ENCODE measurements around the gene ABCA3.

The ABCA3 gene

GRCh38 chr16:2292221-2292620 is 48.3 kb downstream of the ABCA3 start:
- TF ChIP-seq JUND (IDR thresholded peaks at IDR 0.05; ENCODE audit: low read depth) = no peak
- in situ Hi-C loops (cut with HindIII; ENCODE audit: low pct_unique_long_range_greater_than_20kb, low sequenced_read_pairs) = no loop called here
- no peak for DNase-seq (ENCODE audit: low read depth in 1 of 2, low spot score in 1 of 2)

- in situ Hi-C loops (cut with HindIII; ENCODE audit: low pct_unique_long_range_greater_than_20kb, low sequenced_read_pairs) = no loop called here
- no peak for DNase-seq (ENCODE audit: low read depth in 1 of 2, low spot score in 1 of 2)
- TF ChIP-seq JUND (IDR thresholded peaks at IDR 0.05; ENCODE audit: low read depth) = no peak
Measured at GRCh38 chr16:2289282-2289681, 51.2 kb downstream of the ABCA3 start.

GRCh38 chr16:2288726-2289125 is 51.8 kb downstream of the ABCA3 start:
- TF ChIP-seq JUND (IDR thresholded peaks at IDR 0.05; ENCODE audit: low read depth) = no peak
- in situ Hi-C loops (cut with HindIII; ENCODE audit: low pct_unique_long_range_greater_than_20kb, low sequenced_read_pairs) = no loop called here
- no peak for DNase-seq (ENCODE audit: low read depth in 1 of 2, low spot score in 1 of 2)

GRCh38 chr16:2287916-2288547 is 52.5 kb downstream of the ABCA3 start:
- no peak for DNase-seq (ENCODE audit: low read depth in 1 of 2, low spot score in 1 of 2)
- TF ChIP-seq JUND (IDR thresholded peaks at IDR 0.05; ENCODE audit: low read depth) = no peak
- in situ Hi-C loops (cut with HindIII; ENCODE audit: low pct_unique_long_range_greater_than_20kb, low sequenced_read_pairs) = no loop called here

GRCh38 chr16:2286550-2286949 is 54.0 kb downstream of the ABCA3 start:
- in situ Hi-C loops (cut with HindIII; ENCODE audit: low pct_unique_long_range_greater_than_20kb, low sequenced_read_pairs) = no loop called here
- no peak for DNase-seq (ENCODE audit: low read depth in 1 of 2, low spot score in 1 of 2)
- no peak for TF ChIP-seq JUND (IDR thresholded peaks at IDR 0.05; ENCODE audit: low read depth)

- in situ Hi-C loops (cut with HindIII; ENCODE audit: low pct_unique_long_range_greater_than_20kb, low sequenced_read_pairs) = no loop called here
- TF ChIP-seq JUND (IDR thresholded peaks at IDR 0.05; ENCODE audit: low read depth) = no peak
- DNase-seq (ENCODE audit: low read depth in 1 of 2, low spot score in 1 of 2) = no peak
Measured at GRCh38 chr16:2285731-2286191, 54.8 kb downstream of the ABCA3 start.

GRCh38 chr16:2284797-2285576 is 55.5 kb downstream of the ABCA3 start:
- in situ Hi-C loops (cut with HindIII; ENCODE audit: low pct_unique_long_range_greater_than_20kb, low sequenced_read_pairs) = no loop called here

GRCh38 chr16:2284001-2284770 is 56.3 kb downstream of the ABCA3 start:
- TF ChIP-seq JUND (IDR thresholded peaks at IDR 0.05; ENCODE audit: low read depth) = no peak
- in situ Hi-C loops (cut with HindIII; ENCODE audit: low pct_unique_long_range_greater_than_20kb, low sequenced_read_pairs) = no loop called here
- DNase-seq (ENCODE audit: low read depth in 1 of 2, low spot score in 1 of 2) = no peak

More at GRCh38 chr16:2284797-2285576, 55.5 kb downstream of the ABCA3 start:
- no peak for DNase-seq (ENCODE audit: low read depth in 1 of 2, low spot score in 1 of 2)
- TF ChIP-seq JUND (IDR thresholded peaks at IDR 0.05; ENCODE audit: low read depth) = no peak

- no peak for TF ChIP-seq JUND (IDR thresholded peaks at IDR 0.05; ENCODE audit: low read depth)
- in situ Hi-C loops (cut with HindIII; ENCODE audit: low pct_unique_long_range_greater_than_20kb, low sequenced_read_pairs) = no loop called here
- no peak for DNase-seq (ENCODE audit: low read depth in 1 of 2, low spot score in 1 of 2)
Measured at GRCh38 chr16:2282866-2283555, 57.5 kb downstream of the ABCA3 start.

- in situ Hi-C loops (cut with HindIII; ENCODE audit: low pct_unique_long_range_greater_than_20kb, low sequenced_read_pairs) = no loop called here
- TF ChIP-seq JUND (IDR thresholded peaks at IDR 0.05; ENCODE audit: low read depth) = no peak
- no peak for DNase-seq (ENCODE audit: low read depth in 1 of 2, low spot score in 1 of 2)
Measured at GRCh38 chr16:2282262-2282661, 58.3 kb downstream of the ABCA3 start.

GRCh38 chr16:2280981-2281542 is 59.5 kb downstream of the ABCA3 start:
- no peak for DNase-seq (ENCODE audit: low read depth in 1 of 2, low spot score in 1 of 2)
- in situ Hi-C loops (cut with HindIII; ENCODE audit: low pct_unique_long_range_greater_than_20kb, low sequenced_read_pairs) = no loop called here
- no peak for TF ChIP-seq JUND (IDR thresholded peaks at IDR 0.05; ENCODE audit: low read depth)

GRCh38 chr16:2280461-2280860 is 60.1 kb downstream of the ABCA3 start:
- in situ Hi-C loops (cut with HindIII; ENCODE audit: low pct_unique_long_range_greater_than_20kb, low sequenced_read_pairs) = no loop called here
- TF ChIP-seq JUND (IDR thresholded peaks at IDR 0.05; ENCODE audit: low read depth) = no peak
- DNase-seq (ENCODE audit: low read depth in 1 of 2, low spot score in 1 of 2) = no peak

Data from T47D (cell line).